HepG2 (cell line): ENCODE data around the gene KLF11. TPM values are rescaled to one million over a fixed set of nuclear protein-coding genes. Genes with fewer than 3 reads are reported as not detected.

ENCODE experiments used
- ARID4A ChIP-seq: sonication (generic); formaldehyde crosslinking; IDR thresholded peaks from 2 replicates; pipeline ENCODE4 v1.5.0; 2020; ENCODE audit warnings: mild to moderate bottlenecking, missing genetic modification reagents, borderline replicate concordance
- BRCA1 ChIP-seq: sonication (generic); formaldehyde crosslinking; IDR thresholded peaks from 2 replicates; pipeline ENCODE4 v1.4.0; 2020; ENCODE audit warnings: missing genetic modification reagents
- HINFP ChIP-seq: sonication (generic); formaldehyde crosslinking; IDR thresholded peaks from 2 replicates; pipeline ENCODE4 v1.4.0; 2020; ENCODE audit warnings: low read depth, mild to moderate bottlenecking, missing genetic modification reagents
- KLF12 ChIP-seq: sonication (generic); formaldehyde crosslinking; IDR thresholded peaks from 2 replicates; pipeline ENCODE4 v1.4.0; 2020; ENCODE audit warnings: missing genetic modification reagents, borderline replicate concordance
- MLX ChIP-seq: IDR thresholded peaks from 2 replicates; pipeline ENCODE4 v1.6.1; 2016
- MNT ChIP-seq: fragments of 450-650 bp; IDR thresholded peaks from 2 replicates; pipeline ENCODE4 v1.6.1; 2016
- MXD1 ChIP-seq: sonication (generic); formaldehyde crosslinking; IDR thresholded peaks from 2 replicates; pipeline ENCODE4 v1.4.0; 2020; ENCODE audit warnings: mild to moderate bottlenecking, missing genetic modification reagents
- NFKB2 ChIP-seq: sonication (generic); formaldehyde crosslinking; IDR thresholded peaks from 2 replicates; pipeline ENCODE4 v1.4.0; 2020; ENCODE audit warnings: missing genetic modification reagents, borderline replicate concordance
- PAXIP1 ChIP-seq: sonication (generic); formaldehyde crosslinking; conservative IDR thresholded peaks from 2 replicates; pipeline ENCODE4 v1.4.0; 2020; ENCODE audit warnings: mild to moderate bottlenecking, missing genetic modification reagents, moderate library complexity
- SIX1 ChIP-seq: sonication (generic); formaldehyde crosslinking; IDR thresholded peaks from 2 replicates; pipeline ENCODE4 v1.4.0; 2020; ENCODE audit warnings: missing genetic modification reagents, borderline replicate concordance
- TFE3 ChIP-seq: IDR thresholded peaks from 2 replicates; pipeline ENCODE4 v1.6.1; 2016
- TGIF2 ChIP-seq: IDR thresholded peaks from 2 replicates; pipeline ENCODE4 v1.6.1; 2016; ENCODE audit warnings: control low read depth, missing compliant biosample characterization
- ZFP36L2 ChIP-seq: sonication (generic); formaldehyde crosslinking; IDR thresholded peaks from 2 replicates; pipeline ENCODE4 v1.4.0; 2020; ENCODE audit warnings: missing genetic modification reagents
- ZNF292 ChIP-seq: sonication (generic); formaldehyde crosslinking; IDR thresholded peaks from 2 replicates; pipeline ENCODE4 v1.8.1; 2022; ENCODE audit warnings: mild to moderate bottlenecking, low read depth, missing genetic modification reagents, borderline replicate concordance
- ZNF740 ChIP-seq: sonication (generic); formaldehyde crosslinking; IDR thresholded peaks from 2 replicates; pipeline ENCODE4 v1.4.0; 2020; ENCODE audit warnings: missing genetic modification reagents
- polyA plus RNA-seq, 8 experiments: library from polyadenylated mRNA; depleted of rRNA in 3 of 8; stranded (reverse) in 7 of 8; unstranded in 1 of 8; fragments of >200 nt; fragmentation: Illumina TruSeq in 4 of 8; extraction: Trizol in 4 of 8; gene quantifications; 2 replicates each; pipeline versions ENCODE4 v1.2.1 to v1.2.3, GENCODE V29; 2011 to 2016; ENCODE audit warnings: low read depth in 4 of 8, missing spikeins in 1 of 8, mixed read lengths in 1 of 8; ENCODE audit not compliant: insufficient read depth in 1 of 8
- total RNA-seq, 5 experiments: library from RNA; depleted of rRNA; stranded (reverse); fragments of >200 nt; fragmentation: Illumina TruSeq; extraction: Trizol; gene quantifications; 2 replicates each; pipeline ENCODE4 v1.2.3, GENCODE V29; 2016; ENCODE audit warnings: low read depth in 1 of 5

KLF11 gene
- total and polyA plus RNA-seq, 2 of the 13 experiments (the other 11 are each of a cell fraction or from before 2014, with no cell fraction given): 2.5 to 11.8 TPM

- TF ChIP-seq MNT: peak; percentile 44
- TF ChIP-seq TFE3 (CRISPR knock-in tag): peak; percentile 64; the same call in 1 of the 2 replicates
- no peak for TF ChIP-seq ZFP36L2 (CRISPR knock-in tag)
- no peak for TF ChIP-seq HINFP (CRISPR knock-in tag)
- TF ChIP-seq ZNF740 (CRISPR knock-in tag): no peak
- no peak for TF ChIP-seq TGIF2 (CRISPR knock-in tag)
- TF ChIP-seq MXD1 (CRISPR knock-in tag): no peak
- 0 out of 2 replicates have a peak, but pooled peaks have one; percentile 11 for TF ChIP-seq MLX
- peak; percentile 13; the same call in 1 of the 2 replicates for TF ChIP-seq ARID4A (CRISPR knock-in tag)
- TF ChIP-seq ZNF292 (CRISPR knock-in tag): no peak; the same call in 1 of the 2 replicates
- TF ChIP-seq SIX1 (CRISPR knock-in tag): no peak
- TF ChIP-seq NFKB2 (CRISPR knock-in tag): no peak; the same call in 1 of the 2 replicates
- no peak for TF ChIP-seq BRCA1
- TF ChIP-seq KLF12 (CRISPR knock-in tag): no peak
- TF ChIP-seq PAXIP1 (CRISPR knock-in tag): peak; percentile 53
Observed at GRCh38 chr2:10062931-10063365, 19.6 kb downstream of the KLF11 start (continued).
